HG03060 (cell line): ENCODE results near the gene NBPF15.
A peak's percentile ranks its signal among the peaks of the same experiment; 100 is the strongest.
"Not testable (repeated sequence)": the region's sequence is repeated elsewhere in the genome, so short reads cannot be mapped to it uniquely, and the experiment has no call there.

Experiments
- ATAC-seq: cut with Tn5 transposase; IDR thresholded peaks from one replicate; pipeline ENCODE4 v1.9.1; 2021; ENCODE audit warnings: low read depth, moderate number of reproducible peaks; ENCODE audit not compliant: unreplicated experiment

NBPF15 gene, protein sequence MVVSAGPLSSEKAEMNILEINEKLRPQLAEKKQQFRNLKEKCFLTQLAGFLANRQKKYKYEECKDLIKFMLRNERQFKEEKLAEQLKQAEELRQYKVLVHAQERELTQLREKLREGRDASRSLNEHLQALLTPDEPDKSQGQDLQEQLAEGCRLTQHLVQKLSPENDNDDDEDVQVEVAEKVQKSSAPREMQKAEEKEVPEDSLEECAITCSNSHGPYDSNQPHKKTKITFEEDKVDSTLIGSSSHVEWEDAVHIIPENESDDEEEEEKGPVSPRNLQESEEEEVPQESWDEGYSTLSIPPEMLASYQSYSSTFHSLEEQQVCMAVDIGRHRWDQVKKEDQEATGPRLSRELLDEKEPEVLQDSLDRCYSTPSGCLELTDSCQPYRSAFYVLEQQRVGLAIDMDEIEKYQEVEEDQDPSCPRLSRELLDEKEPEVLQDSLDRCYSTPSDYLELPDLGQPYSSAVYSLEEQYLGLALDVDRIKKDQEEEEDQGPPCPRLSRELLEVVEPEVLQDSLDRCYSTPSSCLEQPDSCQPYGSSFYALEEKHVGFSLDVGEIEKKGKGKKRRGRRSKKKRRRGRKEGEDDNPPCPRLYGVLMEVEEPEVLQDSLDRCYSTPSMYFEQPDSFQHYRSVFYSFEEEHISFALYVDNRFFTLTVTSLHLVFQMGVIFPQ

DNA sequence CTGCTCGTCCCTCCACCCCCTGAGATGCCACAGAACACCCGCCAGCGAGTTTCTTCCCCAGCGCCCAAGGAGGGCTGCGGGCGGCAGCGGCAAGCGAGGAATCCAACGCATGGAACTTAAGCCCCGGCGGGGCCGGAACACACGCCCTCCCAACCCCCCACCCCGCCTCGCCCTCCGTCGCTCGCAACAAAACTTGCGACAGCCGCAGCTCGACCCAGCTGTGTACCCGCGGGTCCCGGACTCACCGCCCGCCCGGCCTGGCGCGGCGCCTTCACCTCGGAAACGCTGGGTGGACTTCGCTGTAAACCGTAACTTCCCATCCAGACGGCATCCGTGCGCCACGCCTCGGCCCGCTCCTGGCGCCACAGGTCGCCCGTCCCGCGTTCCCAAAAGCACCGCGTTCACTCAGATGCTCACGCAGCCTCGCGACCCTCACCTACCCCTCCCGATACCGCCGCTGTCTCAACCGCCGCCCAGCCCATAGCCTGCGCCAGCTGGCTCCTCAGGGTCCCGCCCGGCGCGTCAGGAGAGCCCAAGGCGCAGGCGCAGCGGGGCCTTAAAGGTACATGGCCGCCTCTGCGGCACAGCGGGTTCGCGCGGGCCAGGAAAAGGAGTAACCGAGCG is at the start of gene NBPF15:
NBPF15 (minus strand) TSS at position 534 of the 624 bp plus-strand sequence. CDS start 21,666 bp downstream, outside the sequence.
- ATAC-seq = peak; percentile 72

DNA sequence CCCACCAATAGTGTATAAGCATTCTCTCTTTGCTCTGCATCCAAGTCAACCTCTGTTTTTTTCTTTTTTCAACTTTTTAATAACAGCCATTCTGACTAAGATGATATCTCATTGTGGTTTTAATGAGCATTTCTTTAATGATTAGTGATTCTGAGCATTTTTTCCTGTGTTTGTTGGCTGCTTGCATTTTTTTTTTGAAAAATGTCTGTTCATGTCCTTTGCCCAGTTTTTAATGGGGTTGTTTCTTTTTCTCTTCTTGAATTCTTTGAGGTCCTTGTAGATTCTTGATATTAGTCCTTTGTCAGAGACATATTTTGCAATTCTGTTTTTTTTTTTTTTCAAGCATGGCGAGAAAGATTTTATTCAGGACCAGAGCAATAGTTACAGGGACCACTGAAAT is 35.0 kb upstream of the NBPF15 start:
- not testable (repeated sequence) for ATAC-seq

DNA sequence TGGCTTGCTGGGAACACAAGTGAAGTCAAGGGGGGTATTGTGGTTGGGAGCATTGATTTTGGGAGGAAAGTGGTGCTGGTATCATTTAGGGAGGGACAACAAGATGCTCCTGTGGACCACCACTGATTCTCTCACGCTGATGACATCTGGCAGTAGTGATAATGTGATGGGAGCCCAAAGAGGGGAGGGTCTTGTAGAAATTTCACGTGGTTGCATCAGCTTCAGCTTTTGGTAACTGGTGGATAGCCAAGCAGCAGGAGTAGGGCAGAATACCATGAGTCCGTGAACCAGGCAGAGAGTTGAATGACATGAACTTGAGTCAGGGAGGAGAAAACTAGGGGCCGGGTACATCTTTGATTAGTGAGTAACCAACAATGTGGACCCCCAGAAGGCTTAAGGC is 32.7 kb upstream of the NBPF15 start:
- ATAC-seq = not testable (repeated sequence)

DNA sequence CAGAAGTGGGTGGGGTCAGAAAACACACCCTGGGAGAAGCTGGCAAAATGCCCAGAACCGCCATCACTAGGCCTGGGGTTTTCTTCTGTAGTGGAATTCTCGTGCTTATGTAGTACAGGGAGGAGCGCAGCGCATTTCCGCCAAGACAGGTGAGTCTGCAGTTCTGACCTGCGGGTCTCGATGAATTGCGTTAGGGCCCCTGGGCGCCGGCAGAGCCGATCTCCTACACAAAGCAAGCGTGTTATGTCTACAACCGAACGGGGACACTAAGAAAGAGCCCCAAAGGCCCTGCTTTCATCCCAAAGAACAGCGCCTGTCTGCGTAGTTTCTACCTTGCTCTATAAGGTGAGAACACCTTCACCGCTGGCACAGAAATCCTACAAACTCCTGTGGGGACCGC is 28.9 kb upstream of the NBPF15 start:
- ATAC-seq = not testable (repeated sequence)

DNA sequence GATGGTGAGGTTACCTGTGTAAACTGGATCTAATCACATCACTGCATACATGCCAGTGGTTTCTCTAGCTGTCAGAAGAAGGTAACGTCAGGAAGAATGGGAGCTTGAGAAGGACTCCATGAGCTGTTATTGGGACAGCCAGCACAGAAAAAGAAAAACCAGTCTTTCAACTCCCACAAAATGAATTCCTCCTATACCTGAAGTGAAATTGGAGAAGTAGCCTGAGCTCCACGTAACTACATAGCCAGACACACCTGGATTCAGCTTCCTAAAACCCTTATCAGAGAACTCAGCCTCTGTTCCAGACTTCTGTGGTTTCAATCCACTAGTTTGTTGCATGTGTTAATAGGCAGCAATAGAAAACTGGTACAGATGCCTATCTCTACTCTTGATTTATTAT is 25.5 kb upstream of the NBPF15 start:
- ATAC-seq = not testable (repeated sequence)

DNA sequence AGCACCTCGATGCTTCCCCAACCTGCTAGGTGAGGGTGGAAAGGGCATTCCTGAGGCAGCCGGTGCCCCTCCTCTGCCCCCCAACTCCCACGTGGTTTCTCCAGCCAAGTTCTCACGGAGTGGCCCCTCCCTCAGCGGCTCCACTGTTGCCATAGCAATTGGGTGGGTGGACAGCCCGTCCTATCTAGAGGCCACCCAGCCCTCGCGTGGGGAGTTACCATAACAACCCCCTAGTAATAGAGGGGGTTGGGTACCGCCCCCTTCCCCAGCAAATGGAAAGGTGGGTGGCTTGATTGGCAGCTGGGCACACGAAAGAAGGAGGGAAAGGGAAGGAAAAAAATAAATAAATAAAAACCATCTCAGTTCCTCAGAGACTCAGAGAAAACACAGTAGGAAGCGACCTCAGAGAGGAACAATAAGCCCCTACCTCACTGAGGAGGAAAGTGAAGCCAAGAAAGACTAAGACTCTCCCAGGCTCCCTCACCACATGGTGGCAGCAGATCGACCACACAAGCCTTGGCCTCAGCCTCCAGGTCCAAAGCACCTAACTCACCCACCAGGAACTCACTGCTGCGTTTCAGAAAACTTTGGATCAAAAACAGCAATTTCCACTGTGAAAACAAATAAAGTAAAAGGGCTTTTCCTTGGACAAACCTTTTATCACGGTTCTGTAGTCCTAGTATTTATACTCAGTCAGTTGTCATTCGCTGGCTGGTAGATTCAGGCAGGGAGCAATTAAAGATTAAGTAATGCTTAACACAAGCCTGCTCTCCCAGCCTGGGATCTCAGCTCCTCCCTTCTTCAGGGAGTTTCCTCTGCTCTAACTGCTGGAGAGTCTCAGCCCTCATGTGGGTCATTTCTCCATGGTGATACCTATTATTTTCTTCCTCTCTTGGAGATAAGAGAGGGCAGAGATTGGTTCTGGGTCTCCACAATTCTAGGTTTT is 23.9 kb upstream of the NBPF15 start:
- not testable (repeated sequence) for ATAC-seq

DNA sequence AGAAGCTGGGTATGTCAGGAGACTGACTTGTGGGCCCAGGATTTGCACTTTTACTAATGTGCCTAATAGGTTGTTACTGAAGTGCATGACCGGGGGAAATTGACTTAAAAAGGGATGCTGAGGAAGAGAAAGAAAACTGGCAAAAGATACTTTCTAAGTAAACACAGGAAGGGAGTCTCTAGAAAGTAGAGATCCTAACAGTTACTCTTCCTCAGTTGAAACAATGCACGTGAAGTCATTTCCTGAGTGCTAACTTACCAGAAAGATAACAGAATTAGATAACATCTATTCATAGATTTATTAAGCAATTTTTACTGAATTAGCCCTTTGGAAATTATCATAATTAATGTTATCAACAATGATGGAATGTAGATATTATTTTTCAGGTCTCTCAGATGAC is 12.4 kb upstream of the NBPF15 start:
- not testable (repeated sequence) for ATAC-seq

DNA sequence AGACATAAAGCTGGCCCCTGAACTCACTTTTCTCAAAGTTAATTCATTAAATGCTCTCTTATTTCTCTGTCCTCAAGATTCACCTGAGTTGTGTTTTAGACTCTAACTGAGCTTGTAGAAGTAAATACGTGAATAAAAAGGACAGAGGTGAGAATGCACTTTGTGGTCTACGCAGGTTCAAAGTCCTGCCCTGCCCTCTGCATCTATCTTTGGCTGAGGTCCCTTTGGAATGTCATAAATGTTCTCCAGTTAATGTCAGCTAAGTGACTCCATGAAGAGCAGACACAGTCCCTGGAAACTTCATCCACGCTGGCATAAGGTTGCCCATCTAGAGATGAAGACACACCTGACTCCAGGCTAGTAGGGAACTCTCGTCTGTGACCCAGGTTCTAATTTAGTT is 10.0 kb upstream of the NBPF15 start:
- ATAC-seq = not testable (repeated sequence)

DNA sequence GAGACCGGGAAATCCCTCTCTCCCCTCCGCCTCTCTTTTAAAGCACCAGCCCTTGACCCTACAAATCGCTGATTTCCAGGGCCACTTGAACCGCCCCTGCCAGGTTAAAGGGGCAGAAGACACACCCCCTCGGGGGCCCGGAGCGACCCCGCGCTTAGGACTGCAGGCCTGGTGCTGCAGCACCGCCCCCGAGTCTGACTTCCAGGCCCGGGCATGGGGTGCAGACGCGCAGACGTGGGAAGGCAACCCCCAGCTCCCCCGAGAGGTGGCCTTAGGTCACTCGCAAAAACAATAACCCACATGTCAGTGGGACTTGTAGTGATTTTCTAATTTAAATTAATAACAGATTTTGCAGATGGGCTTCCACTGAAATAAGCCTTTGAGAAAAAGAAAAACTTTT is 309 bp upstream of the NBPF15 start:
- not testable (repeated sequence) for ATAC-seq

DNA sequence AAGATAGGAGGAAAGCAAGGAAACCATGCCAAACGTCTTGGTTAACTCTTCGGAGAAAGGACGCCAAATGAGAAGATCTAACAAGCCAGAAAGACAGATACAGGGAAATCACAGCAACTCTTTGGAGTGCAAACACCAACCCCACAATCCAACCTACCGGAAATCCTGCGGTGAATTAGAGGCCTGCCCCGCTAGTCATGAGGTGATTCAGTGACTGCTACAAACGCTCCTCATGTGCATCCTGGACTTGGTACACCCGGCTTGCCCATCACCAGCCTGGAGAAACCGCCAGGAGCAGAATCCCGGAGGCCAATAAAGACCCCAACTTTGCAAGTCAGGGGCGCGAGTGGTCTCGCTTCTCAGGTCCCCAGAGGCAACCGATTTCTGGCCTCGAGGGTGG is 783 bp downstream of the NBPF15 start:
- ATAC-seq = not testable (repeated sequence)

DNA sequence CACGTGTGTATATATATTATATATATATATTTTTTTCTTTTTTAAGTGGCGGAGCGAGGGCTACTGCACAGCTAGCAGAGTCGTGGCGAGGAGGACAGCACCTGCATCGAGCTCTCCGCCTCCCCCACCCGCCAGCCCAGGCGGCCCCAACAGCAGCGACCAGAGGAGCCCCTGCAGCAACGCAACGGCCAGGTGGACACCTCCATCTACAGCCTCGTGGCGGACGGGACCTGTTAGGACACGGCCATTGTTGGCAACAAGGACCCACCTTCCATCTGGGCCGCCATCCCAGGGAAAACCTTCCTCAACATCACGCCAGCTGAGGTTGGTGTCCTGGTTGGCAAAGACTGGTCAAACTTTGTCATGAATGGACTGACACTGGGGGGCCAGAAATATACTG is 19.1 kb downstream of the NBPF15 start:
- not testable (repeated sequence) for ATAC-seq

DNA sequence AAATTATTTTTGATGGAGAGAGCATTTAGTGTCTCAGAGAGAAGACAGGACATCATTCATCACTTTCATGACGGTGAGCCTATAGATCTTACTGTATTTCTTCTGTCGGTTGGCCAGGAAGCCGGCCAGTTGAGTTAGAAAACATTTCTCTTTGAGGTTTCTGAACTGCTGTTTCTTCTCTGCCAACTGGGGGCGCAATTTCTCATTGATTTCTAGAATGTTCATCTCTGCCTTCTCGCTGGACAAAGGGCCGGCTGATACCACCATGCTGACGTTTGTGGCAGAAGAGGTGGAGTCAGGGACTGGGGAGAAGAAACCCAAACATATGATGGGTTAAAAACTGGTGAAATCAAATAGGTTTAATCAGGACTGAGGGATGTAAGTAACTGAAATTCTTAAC is 21.7 kb downstream of the NBPF15 start:
- ATAC-seq = not testable (repeated sequence)

DNA sequence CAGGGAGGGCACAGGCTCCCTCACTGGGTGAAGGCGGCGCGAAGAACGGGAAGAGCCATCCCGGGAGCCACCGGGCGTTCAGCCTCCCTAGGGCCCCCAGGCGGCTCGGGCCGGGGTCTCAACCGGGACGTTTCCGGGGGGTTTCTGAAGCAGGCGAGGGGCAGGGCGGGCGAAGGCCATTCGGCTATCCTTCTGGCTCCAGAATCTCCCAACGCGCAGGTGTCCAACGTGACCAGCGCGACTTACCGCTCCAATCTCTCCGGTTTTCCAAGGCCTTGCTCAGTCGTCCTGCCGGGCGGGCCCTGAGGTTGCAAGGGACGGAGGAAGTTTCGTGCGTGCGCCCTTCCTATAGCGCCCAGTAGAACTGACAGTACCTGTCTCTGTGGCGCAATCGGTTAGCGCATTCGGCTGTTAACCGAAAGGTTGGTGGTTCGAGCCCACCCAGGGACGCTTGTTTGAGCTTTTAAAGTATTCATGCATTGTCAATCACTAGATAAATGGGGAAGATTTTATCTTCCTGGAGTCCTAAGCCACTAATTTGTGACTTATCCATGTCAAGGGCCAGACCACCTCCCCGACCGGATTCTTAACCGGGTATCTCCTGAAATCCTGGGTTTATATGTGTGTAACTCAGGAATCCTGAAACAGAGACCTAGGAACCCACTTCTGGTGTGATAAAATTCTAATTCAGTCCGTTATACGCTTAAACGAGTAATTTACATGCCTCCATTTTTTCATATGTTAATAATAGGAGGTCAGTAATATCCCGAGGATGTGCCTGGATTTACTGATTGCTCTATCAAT is 42.4 kb downstream of the NBPF15 start:
- not testable (repeated sequence) for ATAC-seq

DNA sequence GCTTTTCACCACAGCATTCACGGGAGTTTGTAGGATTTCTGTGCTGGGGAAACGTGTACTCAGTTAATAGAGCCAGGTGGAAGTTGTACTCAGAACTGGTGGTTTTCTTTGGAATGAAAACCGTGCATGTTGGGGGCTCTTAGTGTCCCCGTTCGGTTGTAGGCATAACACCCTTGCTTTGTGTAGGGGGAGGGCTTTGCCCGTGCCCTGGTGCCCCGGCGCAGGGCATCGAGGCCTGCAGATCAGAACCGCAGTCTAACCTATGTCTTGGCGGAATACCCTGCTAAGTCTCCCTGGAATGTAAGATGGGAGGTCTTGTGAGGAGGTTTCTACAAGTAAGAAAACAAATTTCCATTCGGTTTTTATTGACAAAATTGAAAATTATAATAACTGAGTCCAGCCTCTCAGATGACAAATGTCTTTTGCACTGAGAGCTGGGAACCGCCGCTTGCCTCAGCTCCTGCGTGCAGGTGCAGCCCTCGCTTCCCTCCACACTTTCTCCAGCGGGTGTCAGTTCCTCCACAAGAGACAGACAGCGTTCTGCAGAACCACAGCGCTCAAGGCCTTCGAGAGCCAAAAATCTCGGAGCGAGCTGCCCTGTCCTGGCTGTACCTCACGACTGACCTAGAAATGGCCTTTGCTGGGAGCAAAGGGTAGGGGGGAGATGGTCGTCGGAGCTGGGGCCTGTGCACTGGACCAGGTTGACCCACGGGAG is 47.9 kb downstream of the NBPF15 start:
- not testable (repeated sequence) for ATAC-seq

DNA sequence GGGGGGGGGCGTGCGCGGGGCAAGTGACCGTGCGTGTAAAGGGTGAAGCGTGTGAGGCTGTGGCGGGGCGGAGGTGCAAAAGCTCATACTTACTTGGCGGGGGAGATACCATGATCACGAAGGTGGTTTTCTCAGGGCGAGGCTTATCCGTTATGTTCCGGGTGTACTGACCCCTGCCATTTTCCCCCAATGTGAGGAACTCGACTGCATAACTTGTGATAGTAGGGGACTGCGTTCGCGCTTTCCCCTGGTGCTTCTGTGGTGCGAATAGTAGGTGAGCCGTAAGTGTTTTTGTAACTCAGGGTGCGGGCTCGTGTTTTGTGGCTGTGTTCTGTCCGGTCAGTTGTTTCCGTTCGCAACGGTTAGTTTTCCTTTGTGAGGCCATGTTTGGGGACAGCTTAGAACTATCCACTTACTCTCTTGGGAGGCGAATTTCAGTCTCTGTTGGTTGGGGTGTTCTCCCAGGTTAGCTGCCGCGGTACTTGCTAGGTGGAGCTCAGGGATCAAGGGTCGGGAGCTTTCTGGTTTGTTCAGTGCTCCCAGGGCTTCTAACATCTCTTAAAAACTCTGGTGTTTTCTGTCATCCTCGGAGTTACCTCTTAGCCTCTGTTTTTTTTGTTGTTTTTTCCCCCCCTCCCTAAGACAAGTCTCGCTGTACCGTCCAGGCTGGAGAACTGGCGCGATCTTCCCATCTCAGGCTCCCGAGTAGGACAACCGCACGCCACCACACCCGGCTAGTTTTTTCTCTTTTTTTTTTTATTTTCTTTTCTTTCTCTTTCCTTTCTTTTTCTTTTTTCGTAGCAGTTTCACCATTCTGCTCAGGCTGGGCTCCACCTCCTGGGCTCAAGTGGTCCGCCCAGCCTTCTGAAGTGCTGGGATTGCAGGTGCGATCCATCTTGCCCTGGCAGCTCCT is 48.7 kb downstream of the NBPF15 start:
- peak; percentile 76 for ATAC-seq

DNA sequence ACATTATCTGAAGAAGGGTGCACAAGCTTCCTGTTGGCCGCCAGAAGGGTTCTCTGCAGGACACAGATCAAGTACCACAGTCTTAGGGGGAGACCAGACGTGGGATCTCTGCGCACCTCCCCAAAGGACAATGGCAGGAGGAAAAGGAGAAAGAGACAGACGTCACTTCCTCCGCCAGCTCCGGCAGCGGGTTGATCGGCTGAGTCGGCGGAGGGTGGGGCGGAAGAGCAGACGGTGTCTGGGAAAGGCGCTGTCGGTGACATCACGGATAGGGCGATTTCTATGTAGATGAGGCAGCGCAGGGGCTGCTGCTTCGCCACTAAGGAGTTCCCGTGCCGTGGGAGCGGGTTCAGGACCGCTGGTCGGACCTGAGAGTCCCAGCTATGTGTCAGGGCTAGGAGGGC is 49.4 kb downstream of the NBPF15 start:
- not testable (repeated sequence) for ATAC-seq

DNA sequence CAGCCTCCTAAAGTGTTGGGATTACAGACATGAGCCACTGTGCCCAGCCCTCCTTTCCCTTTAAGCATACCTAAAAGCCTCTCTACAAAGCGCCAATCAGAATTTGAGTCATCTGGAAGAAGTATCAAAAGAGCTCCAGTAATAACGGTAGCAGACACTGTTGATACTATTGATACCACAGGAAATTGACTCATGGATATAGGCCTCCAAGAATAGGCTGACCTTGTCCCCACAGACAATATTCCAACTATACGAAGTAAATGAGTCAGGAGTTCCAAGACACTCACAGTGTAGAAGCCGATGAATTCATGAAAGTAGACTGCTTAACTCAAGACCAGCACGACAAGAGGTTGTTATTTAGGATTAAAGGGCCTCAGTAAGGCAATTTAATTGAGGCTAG is 58.7 kb downstream of the NBPF15 start:
- not testable (repeated sequence) for ATAC-seq

DNA sequence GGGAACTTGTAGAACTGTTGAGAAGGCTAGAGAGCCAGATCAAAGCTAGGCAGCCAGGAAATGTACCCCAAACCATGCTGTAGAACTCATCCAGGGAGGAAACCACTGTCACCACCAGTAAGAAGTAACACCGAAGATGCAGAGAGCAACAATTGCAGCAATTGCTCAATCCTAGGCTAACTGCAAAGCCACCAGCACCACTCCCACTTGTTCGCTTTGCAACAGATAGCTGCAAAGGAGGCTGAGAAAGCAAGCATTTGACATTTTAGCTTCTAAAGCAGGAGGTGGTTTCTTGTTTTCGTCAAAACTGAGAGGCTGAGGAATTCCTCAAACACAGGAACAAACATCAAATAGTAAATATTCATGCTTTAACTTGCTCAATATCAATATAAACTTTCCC is 89.8 kb downstream of the NBPF15 start:
- ATAC-seq = not testable (repeated sequence)
